Osteocyte (in vitro differentiated cells): ENCODE data around the gene CAMKMT. TPM values are rescaled to one million over a fixed set of nuclear protein-coding genes. Genes with fewer than 3 reads are reported as not detected.

Experiments
- DNase-seq: peaks from one replicate; pipeline ENCODE4 v3.0.0; 2021; ENCODE audit warnings: mixed read lengths; ENCODE audit not compliant: unreplicated experiment; ENCODE audit errors: extremely low spot score
- H3K27ac Mint-ChIP-seq: one replicate; pipeline ENCODE4 v1.8.0; 2021; ENCODE audit warnings: mild to moderate bottlenecking, mixed read lengths; ENCODE audit not compliant: unreplicated experiment
- H3K27me3 Mint-ChIP-seq: one replicate; pipeline ENCODE4 v1.8.0; 2021; ENCODE audit warnings: mixed read lengths; ENCODE audit not compliant: unreplicated experiment
- H3K36me3 Mint-ChIP-seq: one replicate; pipeline ENCODE4 v1.8.0; 2021; ENCODE audit warnings: mixed read lengths; ENCODE audit not compliant: unreplicated experiment
- H3K4me1 Mint-ChIP-seq: one replicate; pipeline ENCODE4 v1.8.0; 2021; ENCODE audit warnings: mixed read lengths; ENCODE audit not compliant: unreplicated experiment
- H3K4me3 Mint-ChIP-seq: one replicate; pipeline ENCODE4 v1.8.0; 2021; ENCODE audit warnings: mild to moderate bottlenecking, moderate library complexity, mixed read lengths; ENCODE audit not compliant: unreplicated experiment
- H3K9me3 Mint-ChIP-seq: one replicate; pipeline ENCODE4 v1.8.0; 2021; ENCODE audit warnings: mixed read lengths; ENCODE audit not compliant: unreplicated experiment
- CTCF ChIP-seq: fragments of 200-600 bp; sonication (generic); IDR thresholded peaks from 2 replicates; pipeline ENCODE4 v1.5.0; 2021; ENCODE audit warnings: antibody characterized with exemption, mild to moderate bottlenecking, moderate library complexity
- total RNA-seq: library from RNA; stranded (reverse); gene quantifications from 2 replicates; pipeline ENCODE4 v1.2.1, GENCODE V29; 2021

CAMKMT gene
- total RNA-seq, 1 donor from 2014 or later: 10.9 TPM

GRCh38 chr2:44671276-44671675 lies 309.5 kb downstream of the CAMKMT start:
- no peak overlapping the region for H3K4me3 Mint-ChIP-seq
- no peak overlapping the region for H3K27ac Mint-ChIP-seq
- no peak for DNase-seq
- no peaks in the 10 kb centered on the region for H3K4me1 Mint-ChIP-seq
- H3K27me3 Mint-ChIP-seq: peaks cover 8% of the 10 kb centered on the region
- no peaks in the 10 kb centered on the region for H3K36me3 Mint-ChIP-seq
- no peaks in the 10 kb centered on the region for H3K9me3 Mint-ChIP-seq
- TF ChIP-seq CTCF: no peak

GRCh38 chr2:44671916-44672315 lies 310.2 kb downstream of the CAMKMT start:
- H3K36me3 Mint-ChIP-seq: no peaks in the 10 kb centered on the region

GRCh38 chr2:44672431-44672830 lies 310.7 kb downstream of the CAMKMT start:
- Mint-ChIP-seq H3K4me3 (no peak overlapping the region), H3K36me3 (no peaks in the 10 kb centered on the region), H3K4me1 (no peaks in the 10 kb centered on the region), H3K27ac (no peak overlapping the region), H3K27me3 (peaks cover 6% of the 10 kb centered on the region), H3K9me3 (no peaks in the 10 kb centered on the region)
- DNase-seq: no peak
- TF ChIP-seq CTCF: no peak

More at GRCh38 chr2:44671916-44672315, 310.2 kb downstream of the CAMKMT start:
- no peaks in the 10 kb centered on the region for H3K4me1 Mint-ChIP-seq
- DNase-seq: no peak
- H3K9me3 Mint-ChIP-seq: no peaks in the 10 kb centered on the region
- TF ChIP-seq CTCF: no peak
- H3K27ac Mint-ChIP-seq: no peak overlapping the region
- H3K27me3 Mint-ChIP-seq: peaks cover 8% of the 10 kb centered on the region
- H3K4me3 Mint-ChIP-seq: no peak overlapping the region

GRCh38 chr2:44674473-44675284 lies 312.9 kb downstream of the CAMKMT start:
- no peaks in the 10 kb centered on the region for H3K9me3 Mint-ChIP-seq

More at GRCh38 chr2:44674473-44675284, 312.9 kb downstream of the CAMKMT start:
- H3K27me3 Mint-ChIP-seq: peaks cover 5% of the 10 kb centered on the region
- no peaks in the 10 kb centered on the region for H3K4me1 Mint-ChIP-seq
- DNase-seq: no peak
- no peak overlapping the region for H3K4me3 Mint-ChIP-seq
- H3K36me3 Mint-ChIP-seq: no peaks in the 10 kb centered on the region
- TF ChIP-seq CTCF: no peak
- no peak overlapping the region for H3K27ac Mint-ChIP-seq
